Vagina (tissue), 2 donors: ENCODE results near the gene RAD9A. TPM values are rescaled to one million over a fixed set of nuclear protein-coding genes. Genes with fewer than 3 reads are reported as not detected.

Experiments used
- DNase-seq, 2 donors: peaks; one replicate each; pipeline ENCODE4 v3.0.0-alpha.2; 2017; ENCODE audit errors: extremely low spot score in 2 of 2
- H3K27ac ChIP-seq: fragments of 200-600 bp; sonication (generic); one replicate; pipeline ENCODE4 v1.5.1; 2019
- H3K27me3 ChIP-seq: fragments of 200-600 bp; sonication (generic); one replicate; pipeline ENCODE4 v1.5.1; 2019
- H3K36me3 ChIP-seq, 2 donors: fragments of 200-600 bp; sonication (generic); one replicate each; pipeline ENCODE4 v1.5.1; 2017 to 2019
- H3K4me1 ChIP-seq: fragments of 200-600 bp; sonication (generic); one replicate; pipeline ENCODE4 v1.5.1; 2019
- H3K4me3 ChIP-seq, 2 donors: fragments of 200-600 bp; sonication (generic); 1 replicate in 1 of 2; 2 replicates in 1 of 2; pipeline ENCODE4 v1.5.1; 2016 to 2019
- H3K9me3 ChIP-seq: fragments of 200-600 bp; sonication (generic); one replicate; pipeline ENCODE4 v1.5.1; 2019
- POLR2A ChIP-seq, 2 donors: fragments of 450-650 bp; IDR thresholded peaks; one replicate each; pipeline ENCODE4 v1.6.1; 2017; ENCODE audit warnings: antibody characterized with exemption in 2 of 2, mild to moderate bottlenecking in 2 of 2, moderate library complexity in 2 of 2
- POLR2AphosphoS5 ChIP-seq, 2 donors: sonication (generic); formaldehyde crosslinking; IDR thresholded peaks; one replicate each; pipeline ENCODE4 v1.9.0; 2017; ENCODE audit warnings: antibody characterized with exemption in 2 of 2, mild to moderate bottlenecking in 2 of 2, low read depth in 1 of 2; ENCODE audit not compliant: insufficient read depth in 1 of 2
- intact Hi-C: fragments of 100-400 bp; cut with DNase I; formaldehyde crosslinking; loops from one replicate; pipeline ENCODE4 v1.15.1; 2023
- total RNA-seq: library from RNA; depleted of rRNA; stranded (reverse); fragments of >200 nt; gene quantifications from one replicate; pipeline ENCODE4 v1.2.3, GENCODE V29; 2016
- TF ChIP-seq, protein P1 (sequence below), 3 experiments: fragments of 450-650 bp in 2 of 3; fragments of 200-600 bp in 1 of 3; sonication (generic) in 1 of 3; IDR thresholded peaks; one replicate each; pipeline ENCODE4 v1.5.1; 2017 to 2019; ENCODE audit warnings: antibody characterized with exemption in 3 of 3, mild to moderate bottlenecking in 2 of 3, moderate library complexity in 2 of 3

The RAD9A gene
- total RNA-seq, 1 donor from 2014 or later: 20.6 TPM

DNA sequence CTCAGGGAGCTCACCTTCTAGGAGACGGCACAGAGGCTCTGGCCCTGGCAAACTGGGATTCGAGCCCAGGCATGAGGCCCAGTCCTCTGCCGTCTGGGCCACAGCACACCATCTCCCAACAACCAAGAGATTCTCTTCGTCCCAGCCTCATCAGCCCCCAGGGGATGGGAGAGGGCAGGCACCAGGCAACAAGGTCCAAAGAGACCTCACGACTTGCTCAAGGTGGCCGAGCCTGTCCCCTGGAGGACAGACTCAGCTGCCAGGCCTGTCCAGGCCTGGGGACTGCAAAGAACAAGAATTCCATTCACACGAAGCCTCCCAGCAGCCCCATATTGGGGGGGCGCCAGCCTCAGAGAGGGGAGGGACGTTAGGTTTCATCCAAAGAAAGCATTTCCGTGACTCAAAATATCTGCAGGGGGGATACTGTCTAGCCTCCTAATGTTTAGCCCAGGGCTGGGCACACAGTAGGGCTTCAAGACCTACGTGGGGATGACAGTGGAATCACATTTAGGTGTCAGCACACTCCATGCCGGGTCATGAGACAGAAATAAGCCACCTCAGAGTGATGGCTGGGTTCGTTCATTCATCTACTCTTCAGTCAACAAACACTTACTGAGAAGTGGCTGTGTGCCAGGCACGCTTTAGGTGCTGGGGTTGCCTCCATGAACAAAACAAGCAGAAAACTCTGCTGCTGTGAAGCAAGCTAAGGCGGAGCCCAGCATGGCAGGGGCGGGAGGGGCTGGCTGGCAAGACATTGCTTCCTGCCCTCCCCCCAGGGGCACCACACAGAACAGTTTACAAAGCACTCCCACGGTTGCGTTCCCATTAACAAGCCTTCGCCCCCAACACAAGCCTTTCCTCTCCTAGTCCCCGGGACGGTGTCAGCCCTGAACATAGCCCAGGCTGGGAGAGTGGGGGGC is 24.9 kb downstream of the RAD9A start:
- intact Hi-C loops: no loop called here
- TF ChIP-seq POLR2AphosphoS5 (IDR thresholded peaks at IDR 0.05; ENCODE audit: insufficient read depth in 1 of 2, low read depth in 1 of 2) (no peak), POLR2A (IDR thresholded peaks at IDR 0.05) (no peak)
- TF ChIP-seq, protein P1, sequence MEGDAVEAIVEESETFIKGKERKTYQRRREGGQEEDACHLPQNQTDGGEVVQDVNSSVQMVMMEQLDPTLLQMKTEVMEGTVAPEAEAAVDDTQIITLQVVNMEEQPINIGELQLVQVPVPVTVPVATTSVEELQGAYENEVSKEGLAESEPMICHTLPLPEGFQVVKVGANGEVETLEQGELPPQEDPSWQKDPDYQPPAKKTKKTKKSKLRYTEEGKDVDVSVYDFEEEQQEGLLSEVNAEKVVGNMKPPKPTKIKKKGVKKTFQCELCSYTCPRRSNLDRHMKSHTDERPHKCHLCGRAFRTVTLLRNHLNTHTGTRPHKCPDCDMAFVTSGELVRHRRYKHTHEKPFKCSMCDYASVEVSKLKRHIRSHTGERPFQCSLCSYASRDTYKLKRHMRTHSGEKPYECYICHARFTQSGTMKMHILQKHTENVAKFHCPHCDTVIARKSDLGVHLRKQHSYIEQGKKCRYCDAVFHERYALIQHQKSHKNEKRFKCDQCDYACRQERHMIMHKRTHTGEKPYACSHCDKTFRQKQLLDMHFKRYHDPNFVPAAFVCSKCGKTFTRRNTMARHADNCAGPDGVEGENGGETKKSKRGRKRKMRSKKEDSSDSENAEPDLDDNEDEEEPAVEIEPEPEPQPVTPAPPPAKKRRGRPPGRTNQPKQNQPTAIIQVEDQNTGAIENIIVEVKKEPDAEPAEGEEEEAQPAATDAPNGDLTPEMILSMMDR (IDR thresholded peaks at IDR 0.05): no peak
- H3K27me3 ChIP-seq: peaks cover 5% of the 10 kb centered on the region
- no peak overlapping the region for H3K4me3 ChIP-seq
- peak overlapping the region; percentile 33 for H3K27ac ChIP-seq
- no peaks in the 10 kb centered on the region for H3K9me3 ChIP-seq
- H3K4me1 ChIP-seq: peaks cover 62% of the 10 kb centered on the region
- no peak for DNase-seq
- no peaks in the 10 kb centered on the region for H3K36me3 ChIP-seq

DNA sequence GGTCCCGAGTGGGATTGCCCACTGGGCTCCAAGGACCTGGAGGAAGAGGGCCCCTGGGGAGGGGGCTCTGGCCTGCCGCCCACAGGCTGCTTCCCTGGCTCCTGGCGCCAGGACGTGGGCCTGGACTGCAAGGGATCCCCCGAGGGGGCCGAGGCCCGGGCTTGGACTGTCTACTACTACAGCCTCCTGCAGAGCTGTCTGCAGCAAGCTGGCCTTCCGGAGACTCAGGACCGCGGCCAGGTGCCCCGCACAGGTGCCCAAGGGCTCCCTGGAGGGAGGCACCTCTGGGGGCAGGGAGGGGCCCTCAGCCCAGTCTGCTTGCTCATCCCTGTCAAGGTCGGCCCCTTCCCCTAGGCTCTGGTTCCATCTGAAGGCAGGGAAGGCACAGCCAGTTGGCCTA is 25.6 kb downstream of the RAD9A start:
- no peak for DNase-seq
- Histone ChIP-seq H3K36me3 (no peaks in the 10 kb centered on the region), H3K27me3 (peaks cover 5% of the 10 kb centered on the region), H3K4me1 (peaks cover 62% of the 10 kb centered on the region), H3K27ac (peak overlapping the region; percentile 27), H3K4me3 (no peak overlapping the region), H3K9me3 (no peaks in the 10 kb centered on the region)
- TF ChIP-seq, protein P1 (IDR thresholded peaks at IDR 0.05): no peak
- intact Hi-C loops: no loop called here

DNA sequence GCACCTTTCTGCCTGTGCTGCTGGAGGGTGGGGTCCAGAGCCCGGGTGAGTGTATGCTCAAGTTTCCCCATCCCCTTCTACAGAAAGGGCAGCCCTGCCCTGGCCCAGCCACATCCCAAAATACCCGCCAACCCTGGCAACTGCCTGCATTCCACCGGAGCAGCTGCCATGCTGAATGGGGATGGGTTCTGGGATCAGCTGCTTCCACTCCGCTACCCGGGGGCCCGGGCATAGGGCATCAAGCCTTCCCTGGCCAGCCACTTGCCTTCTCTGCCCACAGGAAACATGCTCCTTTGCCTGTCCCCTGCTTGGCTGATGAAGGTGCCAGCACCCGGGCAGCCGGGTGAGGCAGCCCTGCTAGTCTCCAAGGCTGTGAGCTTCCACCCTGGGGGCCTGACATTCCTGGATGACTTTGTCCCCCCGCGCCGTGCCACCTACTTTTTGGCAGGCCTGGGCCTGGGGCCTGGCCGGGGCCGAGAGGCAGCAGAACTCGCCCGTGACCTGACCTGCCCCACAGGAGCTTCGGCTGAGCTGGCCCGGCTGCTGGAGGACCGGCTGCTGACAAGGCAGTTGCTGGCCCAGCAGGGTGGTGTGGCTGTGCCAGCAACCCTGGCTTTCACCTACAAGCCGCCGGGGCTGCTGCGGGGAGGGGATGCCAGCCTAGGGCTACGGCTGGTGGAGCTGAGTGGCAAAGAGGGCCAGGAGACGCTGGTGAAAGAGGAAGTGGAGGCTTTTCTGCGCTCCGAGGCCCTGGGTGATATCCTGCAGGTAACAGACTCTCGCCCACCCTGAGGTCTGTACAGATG is 26.9 kb downstream of the RAD9A start:
- Histone ChIP-seq H3K27me3 (peaks cover 5% of the 10 kb centered on the region), H3K4me1 (peaks cover 62% of the 10 kb centered on the region), H3K4me3 (no peak overlapping the region), H3K36me3 (no peaks in the 10 kb centered on the region), H3K9me3 (no peaks in the 10 kb centered on the region), H3K27ac (no peak overlapping the region)
- no peak for TF ChIP-seq POLR2AphosphoS5 (IDR thresholded peaks at IDR 0.05; ENCODE audit: insufficient read depth in 1 of 2, low read depth in 1 of 2)
- no peak for TF ChIP-seq POLR2A (IDR thresholded peaks at IDR 0.05)
- TF ChIP-seq, protein P1 (IDR thresholded peaks at IDR 0.05): no peak
- DNase-seq: no peak
- intact Hi-C loops: no loop called here

DNA sequence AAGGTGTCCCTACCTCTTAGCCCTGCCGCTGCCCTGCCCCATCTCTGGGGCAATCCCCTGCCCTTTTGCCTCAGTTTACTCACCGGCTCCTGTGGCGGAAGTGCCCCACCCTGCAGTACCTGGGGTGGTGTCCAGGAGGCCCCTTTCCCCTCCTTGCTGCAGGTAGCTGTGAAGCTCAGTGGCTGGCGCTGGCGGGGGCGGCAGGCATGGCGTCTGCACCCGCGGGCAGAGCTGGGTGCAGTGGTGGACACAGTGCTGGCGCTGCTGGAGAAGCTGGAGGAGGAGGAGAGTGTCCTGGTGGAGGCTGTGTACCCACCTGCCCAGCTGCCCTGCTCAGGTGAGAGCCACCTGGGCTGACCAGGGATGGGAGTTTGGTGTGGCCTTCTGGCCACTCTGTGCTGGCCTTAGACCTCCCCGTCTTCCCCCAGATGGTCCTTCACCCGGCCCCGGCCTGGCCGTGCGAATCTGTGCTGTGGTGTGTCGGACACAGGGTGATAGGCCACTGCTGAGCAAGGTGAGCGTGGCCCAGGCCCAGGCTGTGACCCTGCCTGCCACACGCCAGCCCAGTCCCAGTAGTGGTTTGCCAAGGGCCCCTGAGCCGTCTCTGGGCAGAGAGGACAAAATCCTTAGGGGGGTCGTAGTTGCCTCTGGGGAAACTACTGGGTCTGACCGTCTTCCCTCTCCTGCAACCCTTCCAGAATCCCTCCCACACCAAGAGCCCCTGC is 27.7 kb downstream of the RAD9A start:
- intact Hi-C loops: loop anchor here (5.0 kb wide), 1 partner anchor 48 kb away; the partner anchor contains the start of gene TMEM134
- Histone ChIP-seq H3K4me3 (no peak overlapping the region), H3K27me3 (peaks cover 5% of the 10 kb centered on the region), H3K36me3 (no peaks in the 10 kb centered on the region), H3K27ac (no peak overlapping the region), H3K4me1 (peaks cover 62% of the 10 kb centered on the region), H3K9me3 (no peaks in the 10 kb centered on the region)
- no peak for DNase-seq
- TF ChIP-seq POLR2AphosphoS5 (IDR thresholded peaks at IDR 0.05; ENCODE audit: insufficient read depth in 1 of 2, low read depth in 1 of 2): no peak
- TF ChIP-seq, protein P1 (IDR thresholded peaks at IDR 0.05): no peak
- TF ChIP-seq POLR2A (IDR thresholded peaks at IDR 0.05): no peak
